K562 (cell line): Measurements from ENCODE around the gene GFI1B. TPM values are rescaled to one million over a fixed set of nuclear protein-coding genes. Genes with fewer than 3 reads are reported as not detected.

Source experiments
- ATAC-seq: fragments of 200-7000 bp; cut with Tn5 transposase; 3 replicates; pipeline ENCODE4 v1.9.1; 2020; ENCODE audit warnings: moderate library complexity
- BruUV-seq: library from RNA; stranded (reverse); fragments of 400-500 nt; replicated peaks from 2 replicates; lab custom pipeline; 2021; lab: Mats Ljungman, UMichigan
- CTCF ChIA-PET: fragments of 300-600 bp; formaldehyde crosslinking; extraction: SDS; loops from one replicate; lab custom pipeline; 2021; ENCODE audit warnings: low intra/inter-chr PET ratio; lab: Yijun Ruan, JAX
- POLR2A ChIA-PET: fragments of 300-600, 350-650 bp; sonication (Branson Sonifier 250); formaldehyde crosslinking; extraction: SDS; loops from one replicate; lab custom pipeline; 2021; ENCODE audit warnings: antibody characterized with exemption, inconsistent platforms; lab: Yijun Ruan, JAX
- DNase-seq, 4 experiments: peaks; one replicate each; pipeline versions ENCODE4 v3.0.0 to v3.0.0-alpha.2; 2011 to 2018; ENCODE audit warnings: low spot score in 3 of 4, mixed read lengths in 3 of 4; ENCODE audit errors: extremely low read depth in 1 of 4
- FAIRE-seq: peaks from 2 replicates; lab custom pipeline; 2011; peaks lifted over from hg19 to GRCh38; lab: Jason Lieb, UNC
- H2AFZ ChIP-seq: 2 replicates; pipeline ENCODE4 v1.6.0; 2011; ENCODE audit warnings: low read depth, low read length, control low read depth, inconsistent platforms
- H3K27ac ChIP-seq: fragments of 200-600 bp; 3 replicates; pipeline ENCODE4 v1.8.0; 2011; ENCODE audit warnings: low read depth, mild to moderate bottlenecking, control low read depth, inconsistent platforms, low read length, moderate library complexity, mixed read lengths; ENCODE audit errors: extremely low read depth
- H3K27me3 ChIP-seq, 2 experiments: fragments of 300-600 bp in 1 of 2; 2 replicates in 1 of 2; 3 replicates in 1 of 2; pipeline versions ENCODE4 v1.6.0 to v1.8.0; 2011; ENCODE audit warnings: inconsistent platforms in 2 of 2, low read length in 2 of 2, mild to moderate bottlenecking in 1 of 2, mixed read lengths in 1 of 2, moderate library complexity in 1 of 2; ENCODE audit not compliant: control insufficient read depth in 2 of 2, insufficient read depth in 2 of 2
- H3K36me3 ChIP-seq: fragments of 300-600 bp; 3 replicates; pipeline ENCODE4 v1.8.0; 2011; ENCODE audit warnings: mild to moderate bottlenecking, low read length, inconsistent platforms; ENCODE audit not compliant: control insufficient read depth, insufficient read depth
- H3K4me1 ChIP-seq, 2 experiments: fragments of 200-600 bp in 1 of 2; replicated peaks in 1 of 2; 2 replicates in 1 of 2; 3 replicates in 1 of 2; pipeline versions ENCODE4 v1.5.1 to v1.8.0; 2011; ENCODE audit warnings: inconsistent platforms in 2 of 2, low read length in 2 of 2, mild to moderate bottlenecking in 1 of 2, mixed read lengths in 1 of 2, moderate library complexity in 1 of 2; ENCODE audit not compliant: control insufficient read depth in 2 of 2, insufficient read depth in 2 of 2
- H3K4me2 ChIP-seq: 2 replicates; pipeline ENCODE4 v1.6.1; 2011; ENCODE audit warnings: low read length, control low read depth, inconsistent platforms, mixed read lengths; ENCODE audit not compliant: insufficient read depth
- H3K4me3 ChIP-seq: fragments of 200-600 bp; sonication (generic), shearing (Covaris generic); 2 replicates; pipeline ENCODE4 v1.5.1; 2016; ENCODE audit warnings: control low read depth, inconsistent platforms
- H3K79me2 ChIP-seq: fragments of 200-600 bp; 3 replicates; pipeline ENCODE4 v1.8.0; 2011; ENCODE audit warnings: low read length, inconsistent platforms; ENCODE audit not compliant: control insufficient read depth, insufficient read depth
- H3K9ac ChIP-seq, 2 experiments: 2 replicates each; pipeline versions ENCODE4 v1.6.0 to v1.6.1; 2011; ENCODE audit warnings: low read depth in 2 of 2, low read length in 2 of 2, control low read depth in 1 of 2, inconsistent platforms in 1 of 2, mild to moderate bottlenecking in 1 of 2, mixed read lengths in 1 of 2; ENCODE audit not compliant: insufficient read depth in 1 of 2
- H3K9me1 ChIP-seq: one replicate; pipeline ENCODE4 v1.6.0; 2011; ENCODE audit warnings: inconsistent platforms, mild to moderate bottlenecking, low read length, moderate library complexity; ENCODE audit not compliant: control insufficient read depth, insufficient read depth
- H3K9me3 ChIP-seq: replicated peaks from 2 replicates; pipeline ENCODE4 v1.5.1; 2011; ENCODE audit warnings: low read depth, low read length, inconsistent platforms; ENCODE audit not compliant: control insufficient read depth, insufficient read depth
- H4K20me1 ChIP-seq: replicated peaks from 2 replicates; pipeline ENCODE4 v1.6.1; 2011; ENCODE audit warnings: low read length, inconsistent platforms, mixed read lengths; ENCODE audit not compliant: control insufficient read depth, insufficient read depth
- CBX5 ChIP-seq: IDR thresholded peaks from 2 replicates; pipeline ENCODE4 v1.6.1; 2014; ENCODE audit warnings: low read depth, borderline replicate concordance
- E2F6 ChIP-seq, 2 experiments: IDR thresholded peaks; 2 replicates each; pipeline ENCODE4 v1.6.1; 2011; ENCODE audit warnings: borderline replicate concordance in 1 of 2, control low read depth in 1 of 2, low read depth in 1 of 2, low read length in 1 of 2, mild to moderate bottlenecking in 1 of 2, mixed read lengths in 1 of 2, moderate library complexity in 1 of 2; ENCODE audit not compliant: insufficient read depth in 1 of 2, insufficient read length in 1 of 2, poor library complexity in 1 of 2, severe bottlenecking in 1 of 2; ENCODE audit errors: extremely low read depth in 1 of 2
- MAX ChIP-seq: sonication (generic); formaldehyde crosslinking; IDR thresholded peaks from 2 replicates; pipeline ENCODE4 v1.9.0; 2022; ENCODE audit warnings: mild to moderate bottlenecking, missing genetic modification reagents
- MGA ChIP-seq: fragments of 450-650 bp; IDR thresholded peaks from 2 replicates; pipeline ENCODE4 v1.6.1; 2016; ENCODE audit warnings: mild to moderate bottlenecking, moderate library complexity
- TAF15 ChIP-seq: fragments of 200-400 bp; formaldehyde crosslinking; IDR thresholded peaks from 2 replicates; pipeline ENCODE4 v1.6.1; 2017; ENCODE audit warnings: mild to moderate bottlenecking, low read depth, low read length, moderate library complexity
- TEAD1 ChIP-seq, 2 experiments: fragments of 450-650 bp in 1 of 2; sonication (generic) in 1 of 2; formaldehyde crosslinking; IDR thresholded peaks; 2 replicates each; pipeline versions ENCODE4 v1.4.0 to v1.8.0; 2020 to 2022; ENCODE audit warnings: mild to moderate bottlenecking in 2 of 2, missing genetic modification reagents in 1 of 2
- TRIM24 ChIP-seq, 2 experiments: fragments of 450-650 bp; IDR thresholded peaks; 2 replicates each; pipeline ENCODE4 v1.6.1; 2016
- ZNF778 ChIP-seq: fragments of 450-650 bp; formaldehyde crosslinking; IDR thresholded peaks from 2 replicates; pipeline ENCODE4 v1.4.0; 2020; ENCODE audit warnings: mild to moderate bottlenecking, moderate library complexity
- WGBS: fragments of 100-300 bp; shearing (Covaris generic); methylation state at CpG from one replicate; pipeline ENCODE4 v1.1.6; 2016; ENCODE audit warnings: low coverage, mixed read lengths; ENCODE audit not compliant: insufficient coverage; ENCODE audit errors: missing lambda C conversion rate; 5-methylcytosine and 5-hydroxymethylcytosine counted together
- in situ Hi-C: fragments of 300-500 bp; cut with MboI; formaldehyde crosslinking; loops from 4 replicates; pipeline ENCODE4 v1.15.0; 2018; ENCODE audit warnings: inconsistent platforms, mixed read lengths
- intact Hi-C: fragments of 100-400 bp; cut with micrococcal nuclease; formaldehyde crosslinking; loops from 2 replicates; pipeline ENCODE4 v1.14.2; 2022
- polyA plus RNA-seq, 8 experiments: library from polyadenylated mRNA; depleted of rRNA in 4 of 8; stranded (reverse) in 5 of 8; unstranded in 3 of 8; fragments of >200 nt; fragmentation: Nextera tagmentation in 2 of 8; fragmentation: Illumina TruSeq in 1 of 8; extraction: Ambion mirVana in 2 of 8; extraction: Trizol in 1 of 8; gene quantifications; 2 replicates each; pipeline versions ENCODE4 v1.2.1 to v1.2.3, GENCODE V29; 2011 to 2014; ENCODE audit warnings: inconsistent platforms in 1 of 8, missing spikeins in 1 of 8
- total RNA-seq, 7 experiments: library from RNA; depleted of rRNA in 6 of 7; stranded (reverse); fragments of >200 nt in 6 of 7; fragmentation: Illumina TruSeq in 2 of 7; extraction: Trizol in 2 of 7; gene quantifications; 2 replicates each; pipeline versions ENCODE4 v1.2.1 to v1.2.3, GENCODE V29; 2011 to 2021; ENCODE audit warnings: low replicate concordance in 1 of 7

Gene GFI1B
- total and polyA plus RNA-seq, 9 of the 15 experiments (the other 6 are each of a cell fraction or from before 2014, with no cell fraction given): 8.0 to 75.7 (median 34.5) TPM

GRCh38 chr9:133031496-133031911 lies 53.0 kb downstream of the GFI1B start:
- Histone ChIP-seq H3K27ac (peak overlapping the region; percentile 93), H3K27me3 (no peaks in the 10 kb centered on the region), H3K9ac (peak overlapping the region; percentile 83 to 98), H4K20me1 (0 out of 2 replicates have a peak, but pooled peaks cover under 1% of the 10 kb centered on the region), H3K9me3 (peaks cover 14% of the 10 kb centered on the region; the same call in 1 of the 2 replicates), H2AFZ (no peak overlapping the region), H3K4me3 (peak overlapping the region; percentile 99), H3K79me2 (peaks cover 79% of the 10 kb centered on the region), H3K9me1 (no peaks in the 10 kb centered on the region), H3K4me1 (peaks cover 21 to 28% of the 10 kb centered on the region in 2 experiments; a peak in 4 of 5 replicates), H3K36me3 (peaks cover 46% of the 10 kb centered on the region), H3K4me2 (peak overlapping the region; percentile 95)
- in situ Hi-C loops (no loop called here), intact Hi-C loops (no loop called here)
- DNase-seq (peak in 1 of 4 experiments; percentile 19), ATAC-seq (no peak), FAIRE-seq (no peak)
- ChIA-PET CTCF (no interaction called here), POLR2A (interaction anchor here (0.6 to 2.7 kb wide), 10 partner anchors 9 to 121 kb away, joined by 3 to 15 read pairs (median 4); no protein-coding TSS in a partner anchor)
- TSS peak; percentile 41 for BruUV-seq
- 26% methylated on average over 9 of the region's 10 CpGs for WGBS
- TF ChIP-seq MAX (CRISPR knock-in tag) (0 out of 2 replicates have a peak, but pooled peaks have one; percentile 26), E2F6 (IDR thresholded peaks at IDR 0.05; ENCODE audit: borderline replicate concordance in 1 of 2, extremely low read depth in 1 of 2, insufficient read depth in 1 of 2, insufficient read length in 1 of 2, low read depth in 1 of 2, low read length in 1 of 2, poor library complexity in 1 of 2, severe bottlenecking in 1 of 2) (peak in 1 of 2 experiments; percentile 65), TAF15 (no peak), TRIM24 (IDR thresholded peaks at IDR 0.05) (peak; percentile 33 to 35; a peak in 2 of 4 replicates), MGA (0 out of 2 replicates have a peak, but pooled peaks have one; percentile 24), TEAD1 (CRISPR knock-in tag; IDR thresholded peaks at IDR 0.05) (0 out of 4 replicates have a peak, but pooled peaks of 1 of the 2 experiments have one; percentile 30), CBX5 (peak; percentile 85; the same call in 1 of the 2 replicates), ZNF778 (CRISPR knock-in tag) (no peak)
